Suppressor macrophage treated with lipopolysaccharide for 4 hours (primary cell): ENCODE data around the gene PSMA5.
A peak's percentile ranks its signal among the peaks of the same experiment; 100 is the strongest.
"Not testable (repeated sequence)": the region's sequence is repeated elsewhere in the genome, so short reads cannot be mapped to it uniquely, and the experiment has no call there.

Experiments used
- DNase-seq: peaks from one replicate; pipeline ENCODE4 v3.0.0-alpha.2; 2020

Gene PSMA5

DNA sequence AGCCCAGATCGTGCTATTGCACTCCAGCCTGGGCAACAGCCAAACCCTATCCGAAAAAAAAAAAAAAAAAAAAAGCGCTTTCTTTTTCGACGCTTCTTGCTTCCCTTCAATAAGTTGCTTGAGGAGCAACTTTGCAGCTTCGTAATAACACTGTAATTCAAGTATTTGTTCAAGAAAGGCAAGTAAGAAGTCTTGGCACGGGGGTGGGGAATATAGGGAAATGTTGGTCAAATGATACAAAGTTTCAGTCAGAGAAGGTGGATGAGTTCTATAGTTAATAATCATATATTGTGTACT is 871 bp upstream of the PSMA5 start:
- DNase-seq = peak; percentile 36

DNA sequence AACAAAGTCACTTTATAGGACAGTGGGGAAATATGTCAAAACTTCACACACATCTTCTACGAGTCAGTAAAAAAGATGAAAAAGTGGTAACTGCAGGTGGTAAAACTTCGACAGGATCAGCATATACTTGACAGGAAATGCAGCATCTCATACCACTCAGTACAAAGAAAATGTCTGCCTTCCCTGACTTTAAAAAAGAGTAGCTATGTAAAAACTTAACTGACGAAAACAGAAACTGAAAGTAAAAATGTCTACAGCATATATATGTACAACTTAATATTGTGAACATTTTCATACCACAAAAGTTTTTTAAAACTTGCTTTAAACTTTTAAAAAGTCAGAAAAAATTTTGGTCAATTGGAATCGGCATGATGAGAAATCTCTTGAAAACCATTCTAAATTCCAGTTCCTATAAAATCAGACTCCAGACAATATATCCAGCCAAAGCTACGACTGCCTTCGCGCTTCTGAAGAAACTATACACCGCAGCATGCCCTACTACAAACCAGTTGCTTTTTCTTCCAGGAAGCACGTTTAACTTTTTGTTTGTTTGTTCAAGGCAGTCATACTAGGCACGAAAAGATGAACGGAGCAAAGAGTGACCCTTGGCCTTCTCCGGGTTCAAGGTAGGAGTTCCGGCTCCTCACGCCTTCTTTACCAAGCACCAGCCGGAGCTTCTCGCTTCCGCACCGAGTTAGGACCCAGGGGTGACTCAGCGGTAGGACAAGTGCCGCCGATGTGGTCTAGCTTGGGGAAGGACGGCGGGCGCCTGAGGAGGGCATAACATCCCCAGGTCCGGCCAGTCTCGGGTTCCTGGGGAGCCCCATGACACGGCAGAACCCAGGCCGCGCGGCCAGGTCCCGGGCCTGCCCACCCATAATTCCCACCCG is 612 bp downstream of the PSMA5 start:
- DNase-seq = peak; percentile 84

DNA sequence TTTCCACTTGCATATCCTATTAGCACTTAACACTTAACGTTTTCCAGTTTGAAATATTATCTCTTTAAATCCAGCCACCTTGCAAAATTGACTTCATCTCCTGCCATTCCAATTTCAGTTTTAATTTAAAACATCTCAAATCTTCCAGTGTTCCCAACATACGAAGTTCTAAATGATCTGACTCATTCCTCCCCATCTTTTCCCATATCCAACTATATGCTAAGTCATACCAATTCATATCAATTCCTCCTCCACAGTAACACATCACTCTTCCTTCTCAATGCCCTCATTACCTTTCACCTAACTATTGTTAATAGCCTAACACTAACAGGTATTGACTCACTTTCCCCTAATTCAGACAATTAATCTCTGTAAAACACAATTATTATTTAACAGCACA is 2.8 kb downstream of the PSMA5 start:
- DNase-seq = no peak

DNA sequence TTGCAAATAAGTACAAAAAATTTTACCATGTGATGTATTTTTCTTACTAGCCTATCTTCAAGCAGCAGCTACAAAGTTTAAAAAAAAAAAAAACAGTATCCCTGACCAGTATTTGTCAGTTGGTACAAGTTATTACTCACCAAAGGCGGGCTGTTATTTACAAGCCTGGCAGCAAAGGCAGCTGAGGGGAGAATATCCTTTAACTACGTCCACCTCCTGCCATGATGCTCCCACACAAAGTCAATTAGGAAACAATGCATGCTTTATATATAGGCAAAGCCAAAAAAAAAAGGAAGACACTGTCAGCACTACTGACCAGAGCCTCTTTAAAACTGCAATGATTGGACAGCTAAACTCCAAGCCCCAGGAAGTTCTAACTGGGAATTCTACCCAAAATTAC is 13.7 kb downstream of the PSMA5 start:
- no peak for DNase-seq

DNA sequence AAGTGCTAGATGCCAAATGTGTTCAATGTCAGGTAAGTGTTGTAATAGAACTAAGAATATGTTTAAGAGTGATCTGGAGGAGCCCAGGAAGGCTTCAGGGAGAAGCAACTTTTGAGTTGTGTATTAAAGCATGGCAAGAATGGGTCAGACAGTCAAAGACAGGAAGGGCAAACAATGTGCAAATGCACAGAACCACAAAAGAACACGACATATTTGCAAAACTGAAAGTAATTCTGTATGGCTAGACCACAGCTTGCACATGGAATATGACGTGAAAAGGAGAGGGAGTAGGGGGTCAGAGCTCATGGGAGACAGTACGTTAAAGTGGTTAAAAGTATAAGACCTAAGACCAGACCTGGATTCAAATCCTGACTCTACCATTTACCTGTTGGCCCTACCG is 21.4 kb downstream of the PSMA5 start:
- DNase-seq = no peak

DNA sequence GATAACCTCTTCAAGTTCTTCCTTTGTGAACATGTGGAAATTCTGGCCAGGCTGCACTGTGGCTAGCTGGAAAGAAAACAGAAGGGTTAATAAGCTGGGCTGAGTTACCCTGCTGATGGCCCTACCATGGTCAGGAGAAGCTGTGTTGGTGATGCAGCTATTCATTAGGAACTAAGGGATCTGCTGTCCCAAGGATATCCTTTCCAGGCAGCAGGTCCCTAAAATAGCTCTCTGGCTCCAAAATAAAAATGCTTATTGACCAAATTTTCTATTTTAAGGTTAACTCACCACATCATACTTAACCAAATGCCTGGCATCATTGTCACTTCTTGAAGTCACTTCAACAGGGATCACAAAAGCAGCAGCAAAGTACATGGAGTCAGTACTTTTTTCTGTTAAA is 24.2 kb downstream of the PSMA5 start:
- no peak for DNase-seq

DNA sequence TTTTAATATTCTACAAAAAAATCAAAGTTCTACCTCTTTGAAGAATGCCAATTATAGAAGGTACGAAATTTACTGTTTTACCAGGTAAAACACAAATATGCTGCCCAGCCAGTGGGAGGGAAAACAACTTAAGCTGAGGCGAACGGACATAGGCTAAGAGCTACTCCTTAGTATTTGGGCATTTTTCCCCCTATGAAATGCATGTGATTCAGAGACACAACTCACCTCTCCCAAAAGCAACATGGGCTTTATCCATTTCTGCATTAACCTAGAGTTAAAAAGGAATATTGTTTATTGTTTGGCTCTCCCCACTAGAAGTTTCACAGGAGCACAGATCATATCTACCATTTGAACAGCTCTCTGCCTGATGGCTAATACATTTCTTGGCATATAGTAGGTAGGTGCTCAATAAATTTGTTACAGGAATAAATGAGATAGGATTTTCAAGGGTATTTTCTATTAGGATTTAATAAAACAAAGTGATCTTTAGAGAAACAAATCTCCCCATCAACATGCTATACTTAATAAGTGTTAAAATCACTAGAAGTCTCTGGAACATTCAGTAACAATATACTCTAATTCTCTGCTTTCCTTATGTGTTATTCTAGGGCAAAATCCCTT is 26.1 kb downstream of the PSMA5 start:
- DNase-seq = no peak

DNA sequence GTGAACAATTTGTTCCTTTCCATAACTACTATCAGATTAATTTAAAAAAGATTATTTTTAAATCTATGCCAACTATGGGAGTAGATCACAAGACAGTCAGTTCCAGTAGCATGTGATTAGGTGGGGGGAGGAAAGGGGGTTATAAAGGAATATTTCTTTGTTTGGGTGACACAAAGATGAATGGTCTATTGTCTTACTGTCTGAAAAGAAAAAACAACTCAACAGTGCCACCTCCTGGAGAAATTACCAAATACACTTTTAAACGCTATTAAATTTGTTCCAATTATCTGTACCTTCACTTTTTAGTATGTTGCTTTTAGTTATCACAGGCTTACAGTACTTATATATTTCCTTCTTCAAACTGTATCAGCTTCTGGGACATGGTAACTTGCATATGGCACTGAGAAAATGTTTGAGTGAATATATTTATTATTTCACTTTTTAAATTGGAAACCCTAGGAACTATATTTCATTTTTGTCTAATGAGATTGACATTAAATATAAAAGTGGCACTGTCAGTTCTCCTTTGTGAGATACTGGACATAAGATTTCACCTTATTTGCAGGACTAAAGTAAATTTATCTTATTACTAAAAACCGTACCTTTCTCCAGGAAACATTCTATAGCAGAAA is 26.8 kb downstream of the PSMA5 start:
- DNase-seq = peak; percentile 83

DNA sequence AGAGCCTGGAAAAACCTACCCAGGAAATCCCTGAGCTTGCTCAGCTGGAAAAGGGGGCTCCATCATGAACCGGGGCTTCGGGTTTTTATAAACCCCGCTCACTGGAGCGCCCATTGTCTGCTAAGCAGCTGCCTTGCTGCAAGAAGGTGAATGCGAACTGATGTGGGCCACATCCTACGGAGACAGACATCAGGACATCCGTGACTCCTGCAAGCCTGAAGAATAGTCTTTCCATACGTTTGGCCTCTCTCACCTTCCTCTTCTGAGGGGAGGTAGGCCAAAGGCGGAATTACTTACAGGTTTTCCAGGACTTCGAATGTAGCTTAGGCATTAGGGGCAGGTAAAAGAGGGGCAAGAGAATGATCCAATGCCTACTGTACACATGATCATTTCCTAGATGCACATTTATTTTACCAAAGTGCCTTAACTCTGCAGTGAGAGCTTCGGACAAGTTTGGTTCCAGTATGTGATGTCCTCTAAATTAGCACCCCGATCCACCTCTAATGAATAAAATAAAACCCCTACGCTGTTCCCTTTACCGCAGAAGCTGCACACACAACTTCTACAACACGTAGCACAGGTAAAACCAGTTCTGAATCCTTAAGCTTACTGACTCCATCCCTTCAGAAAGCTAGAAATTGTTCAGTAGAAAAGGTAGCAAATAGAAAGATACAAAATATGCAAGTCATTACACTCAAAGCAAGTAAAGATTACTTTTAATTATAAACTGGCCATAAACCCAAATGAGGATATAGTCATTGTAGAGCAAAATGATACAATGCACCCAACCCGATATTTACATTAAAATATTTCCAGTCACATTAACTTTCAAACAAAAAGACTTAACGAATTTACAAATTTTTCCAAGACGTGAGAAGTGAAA is 27.7 kb downstream of the PSMA5 start:
- DNase-seq = no peak

DNA sequence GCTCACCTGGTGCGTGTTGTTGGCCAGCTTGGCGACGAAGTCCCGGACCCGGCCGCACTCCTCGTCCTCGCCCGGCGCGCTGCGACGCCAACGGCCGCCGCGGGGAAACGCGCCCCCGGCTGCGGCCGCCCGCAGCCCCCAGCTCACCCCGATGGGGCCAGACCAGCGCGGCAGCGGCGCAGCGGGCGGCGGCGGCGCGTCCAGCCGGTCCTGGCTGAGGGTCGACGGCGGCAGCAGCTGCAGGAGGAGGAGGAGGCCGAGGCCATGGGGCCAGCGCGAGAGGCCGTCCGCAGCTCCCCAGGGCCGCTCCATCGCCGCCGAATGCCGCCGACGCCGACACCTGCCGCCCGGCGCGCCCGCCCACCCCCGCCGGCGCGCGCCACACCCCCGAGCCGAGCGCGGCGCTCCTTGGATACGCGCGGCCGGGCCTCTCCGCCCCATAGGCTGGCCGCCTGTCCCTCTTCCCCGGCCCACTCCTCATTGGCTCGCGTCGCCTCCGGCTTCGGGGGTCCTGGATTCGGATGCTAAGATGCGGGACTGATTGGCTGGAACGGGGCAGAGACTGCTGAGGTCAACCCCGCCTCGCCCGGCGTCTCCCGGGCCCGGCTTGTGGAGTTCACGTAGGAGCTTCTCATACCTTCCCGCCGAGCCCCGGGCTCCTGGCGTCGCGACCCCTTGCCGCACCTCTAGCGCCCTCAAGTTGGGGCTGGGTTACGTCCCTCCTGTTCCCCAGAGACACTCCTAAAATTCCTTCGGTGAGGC is 28.5 kb downstream of the PSMA5 start, which contains the start of gene SORT1:
SORT1 (minus strand) TSS at position 338 of the 762 bp plus-strand sequence; CDS start at position 312, 26 bp downstream.
- peak; percentile 75 for DNase-seq

DNA sequence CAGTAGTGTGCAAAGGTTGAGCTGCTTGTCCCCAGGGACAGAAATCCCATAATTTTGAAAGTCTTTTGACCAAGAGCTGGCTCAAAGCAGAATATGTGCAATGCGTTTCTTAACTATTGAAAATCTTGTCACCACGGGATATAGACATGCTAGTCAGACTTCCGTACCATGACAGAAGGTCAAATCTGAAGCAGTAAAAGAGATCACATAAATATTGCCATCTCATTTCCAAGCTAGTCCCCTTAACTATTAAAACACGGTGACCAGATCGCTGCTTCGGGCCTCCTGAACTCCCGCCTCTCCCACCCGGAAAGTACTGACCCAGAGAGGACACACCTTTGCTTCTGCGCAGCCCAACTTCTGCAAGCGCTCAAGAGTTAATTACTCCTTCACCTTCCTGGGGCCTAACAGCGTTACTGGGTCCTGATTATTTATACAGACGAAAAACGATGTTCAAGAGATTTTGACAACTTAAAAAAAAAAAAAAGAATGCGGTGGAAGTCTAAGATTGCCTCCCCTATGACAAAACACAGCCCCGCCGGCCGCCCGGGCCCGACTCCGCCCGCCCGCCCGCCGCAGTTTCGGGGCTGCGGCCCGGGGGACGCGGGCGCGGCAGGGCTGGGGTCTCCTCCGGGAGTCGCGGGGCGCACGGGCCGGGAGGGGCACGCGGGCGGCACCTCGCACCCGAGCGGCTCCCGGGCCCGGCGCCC is 29.2 kb downstream of the PSMA5 start:
- DNase-seq = peak; percentile 60

DNA sequence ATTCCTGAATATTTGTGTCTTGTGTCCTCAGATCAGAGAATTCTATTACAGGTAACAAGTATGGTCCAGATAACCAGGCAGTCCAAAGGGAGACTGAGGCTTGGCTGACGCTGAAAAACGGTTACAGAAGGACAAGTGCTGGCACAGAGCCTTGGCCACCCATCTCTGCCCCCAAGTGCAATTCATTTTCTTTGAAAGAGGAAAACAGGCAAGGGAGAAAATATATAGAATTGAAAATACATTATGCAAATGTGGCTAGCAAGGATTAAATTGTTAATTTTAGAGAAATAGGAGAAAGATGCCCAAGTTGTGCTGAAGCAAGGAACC is 29.8 kb downstream of the PSMA5 start:
- no peak for DNase-seq

DNA sequence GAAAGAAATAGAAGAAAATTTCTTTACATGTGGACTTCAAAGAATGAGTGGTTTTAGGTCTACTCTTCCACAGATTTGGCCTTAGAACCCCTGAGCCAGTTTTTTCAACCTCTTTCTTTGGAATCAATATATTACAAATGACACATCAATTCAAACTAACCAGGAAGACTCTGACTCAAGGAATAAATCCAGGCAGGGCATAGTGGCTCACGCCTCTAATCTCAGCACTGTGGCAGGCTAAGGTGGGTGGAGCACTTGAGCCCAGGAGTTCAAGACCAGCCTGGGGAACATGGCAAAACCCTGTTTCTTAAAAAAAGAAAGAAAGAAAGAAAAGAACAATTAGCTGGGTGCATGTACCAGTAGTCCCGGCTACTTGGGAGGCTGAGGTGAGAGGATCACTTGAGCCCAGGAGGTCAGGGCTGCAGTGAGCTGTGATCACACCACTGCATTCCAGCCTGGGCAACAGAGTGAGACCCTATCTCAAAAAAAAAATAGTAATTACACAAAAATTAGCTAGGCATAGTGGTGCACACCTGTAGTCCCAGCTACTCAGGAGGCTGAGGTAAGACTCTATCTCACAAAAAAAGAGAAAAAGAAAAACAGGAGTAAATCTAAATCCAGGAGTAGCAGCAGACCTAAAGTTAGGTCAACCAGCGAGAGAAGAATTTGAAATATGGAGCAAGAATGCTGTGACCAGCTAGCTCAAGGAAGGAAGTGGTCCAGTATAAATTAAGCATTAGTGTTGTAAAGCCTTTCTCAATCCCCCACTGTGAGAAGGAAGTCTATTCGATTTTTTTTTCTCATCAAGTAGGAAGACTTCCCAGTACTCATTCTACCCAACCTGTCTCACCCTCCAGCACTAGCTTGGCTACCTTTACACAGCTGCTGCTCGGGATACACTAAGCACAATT is 30.4 kb downstream of the PSMA5 start:
- DNase-seq = peak; percentile 64

DNA sequence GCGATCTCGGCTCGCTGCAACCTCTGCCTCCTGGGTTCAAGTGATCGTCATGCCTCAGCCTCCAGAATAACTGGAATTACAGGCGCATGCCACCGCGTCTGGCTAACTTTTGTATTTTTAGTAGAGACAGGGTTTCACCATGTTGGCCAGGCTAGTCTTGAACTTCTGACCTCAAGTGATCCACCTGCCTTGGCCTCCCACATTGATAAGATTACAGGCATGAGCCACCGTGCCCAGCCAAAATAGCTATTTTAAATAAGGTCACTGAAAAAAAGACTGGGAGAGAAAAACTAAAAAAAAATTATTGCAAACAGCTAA is 31.0 kb downstream of the PSMA5 start:
- not testable (repeated sequence) for DNase-seq

DNA sequence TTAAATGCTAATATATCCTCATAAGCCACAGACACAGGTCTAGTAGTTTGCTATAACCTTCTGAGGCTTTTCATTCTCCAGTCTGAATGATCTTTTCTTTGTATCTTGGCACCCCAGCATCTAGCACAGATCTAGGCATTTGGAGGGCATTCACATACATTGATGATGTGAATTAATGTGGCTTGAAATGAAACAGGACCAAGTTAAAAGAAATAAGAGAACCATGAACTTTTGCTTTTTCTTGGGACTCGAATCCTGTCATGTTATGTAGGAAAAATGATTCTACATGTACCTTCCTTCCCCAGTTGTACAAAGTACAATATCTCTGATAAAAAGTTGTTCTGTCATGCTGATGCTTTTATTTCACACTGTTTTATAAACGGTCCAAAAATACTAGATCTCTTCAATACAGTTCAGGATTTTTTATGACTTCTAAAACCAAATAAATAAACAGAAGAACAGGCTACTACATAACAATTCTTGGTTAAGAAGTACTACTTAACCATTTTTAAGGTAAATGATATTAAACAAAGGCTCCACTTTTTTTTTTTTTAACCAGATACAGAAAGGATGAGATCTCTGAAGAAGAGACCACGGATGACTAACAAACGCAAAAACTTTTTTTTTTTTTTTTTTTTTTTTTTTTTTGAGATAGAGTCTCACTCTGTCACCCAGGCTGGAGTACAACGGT is 31.5 kb downstream of the PSMA5 start:
- DNase-seq = no peak

DNA sequence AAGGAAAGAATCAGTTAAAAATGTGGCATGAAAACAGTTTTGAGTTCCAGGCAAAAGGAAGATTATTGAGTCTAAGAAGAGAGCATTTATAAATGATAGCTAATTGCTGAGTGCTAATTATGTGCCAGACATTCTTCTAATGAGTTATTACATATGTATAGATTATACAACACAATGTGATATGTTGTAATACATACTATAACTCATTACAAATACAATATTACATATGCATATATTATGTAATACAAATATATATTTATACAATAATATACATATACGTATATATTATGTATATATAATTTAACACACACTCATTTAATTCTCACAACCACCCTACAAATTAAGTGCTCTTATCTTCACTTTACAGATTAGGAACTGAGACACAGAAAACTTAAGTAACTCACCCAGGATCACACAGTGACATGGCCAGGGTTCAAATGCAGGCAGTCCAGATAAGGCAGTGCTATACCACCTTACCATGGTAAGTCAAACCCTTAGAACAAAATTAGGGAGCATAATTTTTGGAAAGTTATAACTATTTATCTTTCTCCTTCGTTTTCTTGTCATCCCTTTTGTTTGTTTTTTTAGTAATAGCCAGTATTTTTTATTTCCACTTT is 32.5 kb downstream of the PSMA5 start:
- DNase-seq = no peak

DNA sequence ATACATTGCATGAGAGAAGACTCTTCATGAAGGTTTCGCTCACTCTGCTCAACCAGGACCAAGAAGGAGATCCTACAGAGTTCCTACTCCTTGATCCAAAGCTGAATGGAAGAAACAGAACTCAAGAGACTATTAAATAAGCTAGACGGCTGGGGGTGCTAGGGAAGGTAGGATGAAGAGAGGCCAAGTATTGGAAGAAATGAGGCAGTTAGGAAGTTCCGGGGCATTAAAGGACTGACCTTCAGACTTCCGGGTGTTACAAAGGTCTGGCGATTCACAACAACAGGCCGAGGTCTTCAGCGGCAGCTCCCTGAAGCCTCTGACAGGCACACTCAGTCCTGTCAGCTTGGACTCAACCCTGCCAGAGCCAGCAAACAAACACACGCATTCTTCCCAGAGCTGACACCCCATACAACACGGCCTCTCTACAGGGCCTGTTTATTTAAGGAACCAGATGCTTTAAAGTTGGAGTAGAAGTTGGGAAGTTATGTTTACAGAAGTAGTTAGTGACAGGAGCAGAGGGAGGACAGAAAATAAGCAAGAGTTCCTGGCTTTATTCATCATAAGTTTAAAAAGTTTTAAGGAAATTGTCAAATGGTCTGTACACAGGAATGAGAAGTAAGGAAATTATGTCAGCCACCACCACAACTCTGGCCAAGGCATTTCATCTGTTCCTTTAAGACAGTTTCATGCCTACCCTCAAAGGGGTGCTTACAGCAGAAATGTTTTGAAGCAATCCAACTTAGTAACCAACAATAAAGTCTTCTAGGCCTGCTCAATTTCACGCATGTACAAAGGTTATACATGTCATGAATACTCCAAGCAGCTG is 33.2 kb downstream of the PSMA5 start:
- peak; percentile 53 for DNase-seq

DNA sequence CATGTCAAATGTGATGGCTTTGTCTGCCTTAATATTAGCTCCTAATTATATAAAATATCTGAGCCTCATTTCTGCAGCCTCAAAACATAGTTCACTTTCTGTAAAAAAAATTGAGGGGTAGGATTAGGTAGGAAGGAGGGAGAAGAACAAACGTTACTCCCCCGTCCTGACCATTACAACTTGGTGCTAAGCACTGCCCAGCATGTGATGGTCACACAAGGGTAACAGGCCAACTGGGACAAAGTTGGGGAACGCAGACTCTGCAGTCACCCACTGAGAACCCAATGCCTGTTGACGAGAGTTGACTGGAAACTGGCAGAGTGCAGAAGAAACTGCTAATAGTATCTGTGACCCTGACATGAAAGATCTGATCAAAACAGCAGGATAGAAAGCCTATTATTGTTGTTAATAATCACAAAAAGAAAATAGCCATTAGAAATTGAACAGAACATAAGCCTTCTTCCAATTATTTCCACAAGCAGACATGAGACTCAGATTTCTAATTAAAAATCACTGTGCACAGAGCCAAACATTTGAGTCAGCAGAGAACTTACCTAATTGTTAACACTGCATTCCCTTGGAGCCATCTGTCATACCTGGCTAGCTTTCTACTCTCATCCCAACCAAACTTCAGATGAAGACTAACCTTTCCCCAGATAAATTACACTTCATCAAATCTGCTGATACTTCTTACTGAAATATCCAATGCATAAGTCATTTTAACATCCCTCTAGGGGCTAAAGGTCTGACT is 34.0 kb downstream of the PSMA5 start:
- DNase-seq = no peak
